SU-DHL-6 (cell line): Measurements from ENCODE around the gene FBXO24.

Experiments used
- H2AFZ ChIP-seq: fragments of 200-600 bp; sonication (generic); 2 replicates; pipeline ENCODE4 v1.6.1; 2014; ENCODE audit warnings: low read depth, mild to moderate bottlenecking, moderate library complexity, mixed read lengths, antibody characterized with exemption, low read length; ENCODE audit not compliant: severe bottlenecking
- H3F3A ChIP-seq: fragments of 200-600 bp; shearing (Covaris generic); 2 replicates; pipeline ENCODE4 v1.6.0; 2016; ENCODE audit warnings: antibody characterized with exemption, mild to moderate bottlenecking; ENCODE audit not compliant: insufficient read depth
- H3K27ac ChIP-seq: fragments of 200-600 bp; sonication (generic); 2 replicates; pipeline ENCODE4 v1.5.1; 2016; ENCODE audit warnings: low read depth, mild to moderate bottlenecking, low read length, moderate library complexity, mixed read lengths
- H3K27me3 ChIP-seq: fragments of 200-600 bp; sonication (generic), shearing (Covaris generic); 2 replicates; pipeline ENCODE4 v1.6.0; 2014; ENCODE audit warnings: mild to moderate bottlenecking, low read length
- H3K36me3 ChIP-seq: fragments of 200-600 bp; sonication (generic); 2 replicates; pipeline ENCODE4 v1.6.1; 2014; ENCODE audit warnings: mild to moderate bottlenecking, low read length, mixed read lengths
- H3K4me2 ChIP-seq: fragments of 300-600, 200-600 bp; shearing (Covaris generic), sonication (generic); 2 replicates; pipeline ENCODE4 v1.6.0; 2014; ENCODE audit warnings: low read length, low read depth, mild to moderate bottlenecking; ENCODE audit not compliant: poor library complexity, severe bottlenecking
- H3K4me3 ChIP-seq: fragments of 200-600 bp; sonication (generic); 2 replicates; pipeline ENCODE4 v1.5.1; 2014; ENCODE audit warnings: antibody characterized with exemption, low read length, mild to moderate bottlenecking, mixed read lengths; ENCODE audit not compliant: insufficient read depth, poor library complexity, severe bottlenecking
- H3K79me2 ChIP-seq: fragments of 200-600 bp; sonication (generic); 2 replicates; pipeline ENCODE4 v1.6.1; 2014; ENCODE audit warnings: mild to moderate bottlenecking, low read length, moderate library complexity; ENCODE audit not compliant: insufficient read depth
- H3K9ac ChIP-seq: fragments of 200-600 bp; sonication (generic); 2 replicates; pipeline ENCODE4 v1.7.0; 2014; ENCODE audit warnings: mild to moderate bottlenecking, low read length
- H3K9me2 ChIP-seq: fragments of 200-600 bp; sonication (generic); replicated peaks from 2 replicates; pipeline ENCODE4 v1.6.1; 2014; ENCODE audit warnings: low read length; ENCODE audit not compliant: insufficient read depth
- H3K9me3 ChIP-seq: fragments of 200-600 bp; sonication (generic); 2 replicates; pipeline ENCODE4 v1.6.1; 2014; ENCODE audit warnings: low read length, mixed read lengths; ENCODE audit not compliant: insufficient read depth
- H4K20me1 ChIP-seq: fragments of 200-600 bp; sonication (generic); 2 replicates; pipeline ENCODE4 v1.6.1; 2014; ENCODE audit warnings: low read depth, mild to moderate bottlenecking, antibody characterized with exemption, low read length, moderate library complexity, mixed read lengths
- EZH2phosphoT487 ChIP-seq: fragments of 200-600 bp; sonication (generic), shearing (Covaris generic); conservative IDR thresholded peaks from 2 replicates; pipeline ENCODE4 v1.6.1; 2018; ENCODE audit warnings: mild to moderate bottlenecking, antibody characterized with exemption, low read length, moderate library complexity, mixed read lengths
- TF ChIP-seq, protein P1 (sequence below): fragments of 200-600 bp; sonication (generic); IDR thresholded peaks from one replicate; pipeline ENCODE4 v1.5.1; 2017; ENCODE audit warnings: antibody characterized with exemption, mild to moderate bottlenecking, low read length, moderate library complexity; ENCODE audit not compliant: insufficient read depth, poor library complexity, severe bottlenecking

Gene FBXO24

GRCh38 chr7:100576384-100576993 is 9.6 kb upstream of the FBXO24 start:
- no peak overlapping the region for H3K27ac ChIP-seq
- no peaks in the 10 kb centered on the region for H3K9me2 ChIP-seq
- H3K9ac ChIP-seq, result no peak overlapping the region
- no peaks in the 10 kb centered on the region for H3K36me3 ChIP-seq
- no peaks in the 10 kb centered on the region for H4K20me1 ChIP-seq
- H3K9me3 ChIP-seq, result no peaks in the 10 kb centered on the region
- H3K79me2 ChIP-seq, result no peaks in the 10 kb centered on the region
- TF ChIP-seq, protein P1, sequence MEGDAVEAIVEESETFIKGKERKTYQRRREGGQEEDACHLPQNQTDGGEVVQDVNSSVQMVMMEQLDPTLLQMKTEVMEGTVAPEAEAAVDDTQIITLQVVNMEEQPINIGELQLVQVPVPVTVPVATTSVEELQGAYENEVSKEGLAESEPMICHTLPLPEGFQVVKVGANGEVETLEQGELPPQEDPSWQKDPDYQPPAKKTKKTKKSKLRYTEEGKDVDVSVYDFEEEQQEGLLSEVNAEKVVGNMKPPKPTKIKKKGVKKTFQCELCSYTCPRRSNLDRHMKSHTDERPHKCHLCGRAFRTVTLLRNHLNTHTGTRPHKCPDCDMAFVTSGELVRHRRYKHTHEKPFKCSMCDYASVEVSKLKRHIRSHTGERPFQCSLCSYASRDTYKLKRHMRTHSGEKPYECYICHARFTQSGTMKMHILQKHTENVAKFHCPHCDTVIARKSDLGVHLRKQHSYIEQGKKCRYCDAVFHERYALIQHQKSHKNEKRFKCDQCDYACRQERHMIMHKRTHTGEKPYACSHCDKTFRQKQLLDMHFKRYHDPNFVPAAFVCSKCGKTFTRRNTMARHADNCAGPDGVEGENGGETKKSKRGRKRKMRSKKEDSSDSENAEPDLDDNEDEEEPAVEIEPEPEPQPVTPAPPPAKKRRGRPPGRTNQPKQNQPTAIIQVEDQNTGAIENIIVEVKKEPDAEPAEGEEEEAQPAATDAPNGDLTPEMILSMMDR, result no peak
- TF ChIP-seq EZH2phosphoT487, result no peak
- no peaks in the 10 kb centered on the region for H3K27me3 ChIP-seq
- H3K4me3 ChIP-seq, result no peak overlapping the region
- no peak overlapping the region for H2AFZ ChIP-seq
- H3F3A ChIP-seq, result no peaks in the 10 kb centered on the region
- no peak overlapping the region for H3K4me2 ChIP-seq

DNA sequence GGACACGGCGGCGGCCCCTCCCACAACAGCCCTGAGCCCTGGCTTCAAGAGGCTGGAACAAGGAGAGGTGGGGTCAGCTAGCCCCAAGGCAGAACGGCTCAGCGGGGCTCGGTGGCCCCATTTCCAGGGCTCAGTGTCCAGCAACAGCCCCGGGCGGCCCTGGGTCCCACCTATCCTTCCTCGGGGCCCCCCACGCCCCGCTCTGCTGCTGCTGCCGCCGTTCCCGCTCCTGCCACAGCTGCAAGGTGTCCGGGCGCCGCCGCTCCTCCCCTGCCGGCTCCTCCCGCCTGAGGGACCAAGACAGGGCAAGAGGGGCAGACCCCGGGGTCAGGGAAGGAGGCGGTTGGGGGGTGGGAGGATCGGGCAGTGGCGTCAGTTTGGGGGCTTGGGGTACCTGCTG is 9.0 kb upstream of the FBXO24 start:
- Histone ChIP-seq H3K9me2 (no peaks in the 10 kb centered on the region), H3F3A (no peaks in the 10 kb centered on the region), H2AFZ (no peak overlapping the region), H3K9me3 (no peaks in the 10 kb centered on the region), H3K9ac (no peak overlapping the region), H4K20me1 (no peaks in the 10 kb centered on the region), H3K27ac (no peak overlapping the region), H3K4me2 (no peak overlapping the region), H3K79me2 (no peaks in the 10 kb centered on the region), H3K4me3 (no peak overlapping the region), H3K36me3 (no peaks in the 10 kb centered on the region), H3K27me3 (no peaks in the 10 kb centered on the region)
- no peak for TF ChIP-seq EZH2phosphoT487
- TF ChIP-seq, protein P1, result no peak

DNA sequence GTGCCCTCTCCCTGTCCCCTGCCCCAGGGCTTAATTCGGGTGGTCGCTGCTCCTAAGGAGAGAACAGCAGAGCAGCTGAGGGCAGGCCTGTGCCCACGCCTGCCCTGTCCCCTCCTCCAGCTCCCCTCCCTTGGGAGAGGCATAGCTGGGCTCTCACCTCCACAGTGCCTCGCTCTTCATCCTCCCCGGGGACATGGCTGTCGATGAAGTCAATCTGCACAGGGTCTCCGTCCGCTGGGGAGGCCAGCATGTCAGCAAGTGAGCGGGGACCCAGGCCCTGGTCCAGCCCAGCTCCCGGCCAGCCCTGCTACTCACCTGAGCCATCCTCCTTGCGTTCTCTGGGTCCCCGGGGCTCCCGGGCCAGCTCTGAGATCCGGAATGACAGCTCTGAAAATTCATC is 8.6 kb upstream of the FBXO24 start:
- H3K27ac ChIP-seq, result no peak overlapping the region
- no peaks in the 10 kb centered on the region for H3K36me3 ChIP-seq
- no peaks in the 10 kb centered on the region for H3K27me3 ChIP-seq
- H3K9me2 ChIP-seq, result no peaks in the 10 kb centered on the region
- H2AFZ ChIP-seq, result no peak overlapping the region
- H4K20me1 ChIP-seq, result no peaks in the 10 kb centered on the region
- no peak overlapping the region for H3K4me3 ChIP-seq
- TF ChIP-seq, protein P1, result no peak
- TF ChIP-seq EZH2phosphoT487, result no peak
- H3F3A ChIP-seq, result no peaks in the 10 kb centered on the region
- no peaks in the 10 kb centered on the region for H3K79me2 ChIP-seq
- H3K9me3 ChIP-seq, result no peaks in the 10 kb centered on the region
- no peak overlapping the region for H3K9ac ChIP-seq
- no peak overlapping the region for H3K4me2 ChIP-seq
